Measurements from ENCODE around the gene LGSN.
"Not testable (repeated sequence)": the region's sequence is repeated elsewhere in the genome, so short reads cannot be mapped to it uniquely, and the experiment has no call there.

The LGSN gene

GRCh38 chr6:63319939-63320338 is at the start of gene LGSN:
Gene LGSN (minus strand): TSS chr6:63319983. CDS start chr6:63319943, 40 bp downstream.
- DNase-seq, result no peak

GRCh38 chr6:63368347-63368746 is 48.6 kb upstream of the LGSN start:
- no peak for DNase-seq

- DNase-seq, result not testable (repeated sequence)
These were observed 42.8 kb upstream of the LGSN start for GRCh38 chr6:63362500-63363120.

- DNase-seq, result not testable (repeated sequence)
These were observed 37.6 kb upstream of the LGSN start for GRCh38 chr6:63357384-63357783.

- no peak for DNase-seq
These were observed 35.8 kb upstream of the LGSN start for GRCh38 chr6:63355632-63356031.

GRCh38 chr6:63353286-63353630 is 33.5 kb upstream of the LGSN start:
- no peak for DNase-seq

- peak; percentile 15 for DNase-seq
These were observed 32.9 kb upstream of the LGSN start for GRCh38 chr6:63352544-63353285.

GRCh38 chr6:63352069-63352543 is 32.3 kb upstream of the LGSN start:
- peak; percentile 21 for DNase-seq

GRCh38 chr6:63349401-63349800 is 29.6 kb upstream of the LGSN start:
- DNase-seq, result no peak

- no peak for DNase-seq
These were observed 29.1 kb upstream of the LGSN start for GRCh38 chr6:63348836-63349235.

- no peak for DNase-seq
These were observed 27.8 kb upstream of the LGSN start for GRCh38 chr6:63347599-63347998.

- DNase-seq, result no peak
These were observed 26.5 kb upstream of the LGSN start for GRCh38 chr6:63346217-63346835.

GRCh38 chr6:63340351-63340750 is 20.6 kb upstream of the LGSN start:
- no peak for DNase-seq

GRCh38 chr6:63334652-63335051 is 14.9 kb upstream of the LGSN start:
- not testable (repeated sequence) for DNase-seq

- DNase-seq, result no peak
These were observed 13.7 kb upstream of the LGSN start for GRCh38 chr6:63333440-63333839.

- DNase-seq, result not testable (repeated sequence)
These were observed 6.8 kb upstream of the LGSN start for GRCh38 chr6:63326630-63327029.

GRCh38 chr6:63322981-63323380 is 3.2 kb upstream of the LGSN start:
- DNase-seq, result no peak

GRCh38 chr6:63321821-63322220 is 2.0 kb upstream of the LGSN start:
- no peak for DNase-seq

GRCh38 chr6:63317641-63318040 is 2.1 kb downstream of the LGSN start:
- no peak for DNase-seq

GRCh38 chr6:63316113-63316512 is 3.7 kb downstream of the LGSN start:
- no peak for DNase-seq

GRCh38 chr6:63313111-63313510 is 6.7 kb downstream of the LGSN start:
- DNase-seq, result no peak

- peak; percentile 41 for DNase-seq
These were observed 12.1 kb downstream of the LGSN start for GRCh38 chr6:63307581-63308246.

- no peak for DNase-seq
These were observed 13.4 kb downstream of the LGSN start for GRCh38 chr6:63306420-63306819.

- no peak for DNase-seq
These were observed 14.5 kb downstream of the LGSN start for GRCh38 chr6:63305277-63305676.
